GM21737 (cell line): ENCODE results near the gene MED23.
"Not testable (repeated sequence)": the region's sequence is repeated elsewhere in the genome, so short reads cannot be mapped to it uniquely, and the experiment has no call there.

Experiments
- ATAC-seq: cut with Tn5 transposase; IDR thresholded peaks from one replicate; pipeline ENCODE4 v1.9.1; 2021; ENCODE audit warnings: mild to moderate bottlenecking, moderate library complexity; ENCODE audit not compliant: unreplicated experiment

Gene MED23

DNA sequence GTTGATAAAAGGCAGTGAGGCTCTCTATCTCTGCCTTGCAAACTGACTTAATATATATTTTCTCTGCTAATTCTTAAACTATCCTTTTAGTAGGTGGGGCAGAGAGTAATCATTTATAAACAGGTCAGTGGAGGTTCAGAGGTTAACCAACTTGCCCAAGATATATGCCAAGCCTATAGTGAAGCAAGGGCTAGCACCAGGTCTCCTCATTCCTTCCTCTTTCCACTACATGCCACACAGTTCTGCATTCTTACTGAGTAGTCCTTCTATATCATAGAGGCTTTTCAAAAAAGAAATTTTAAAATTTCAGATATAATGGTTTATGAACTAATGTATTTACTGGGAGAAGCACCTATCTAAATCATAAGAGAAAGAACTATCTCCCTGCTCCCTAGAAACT, 46.5 kb downstream of the MED23 start:
- no peak for ATAC-seq

GRCh38 chr6:131575834-131576478, 52.1 kb downstream of the MED23 start:
- no peak for ATAC-seq

DNA sequence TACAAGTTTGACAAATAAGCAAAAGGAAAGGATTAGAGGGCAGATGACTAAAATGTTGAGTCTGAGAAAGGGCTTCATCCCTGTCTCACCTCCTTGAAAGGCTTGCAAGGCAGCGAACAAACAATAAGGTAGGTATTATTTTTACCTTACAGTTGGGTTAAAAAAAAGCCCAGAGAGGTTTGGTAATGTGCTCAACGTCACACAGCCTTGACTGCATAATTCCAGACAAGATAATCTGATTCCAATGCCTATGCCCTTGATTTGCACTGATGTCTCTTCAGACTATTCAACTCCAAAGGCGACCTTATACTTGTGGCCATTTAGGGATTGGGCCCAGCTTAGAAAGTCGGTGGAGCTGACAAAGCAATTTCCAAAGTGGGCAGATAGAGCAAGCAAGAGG, 53.4 kb downstream of the MED23 start:
- ATAC-seq = no peak

- ATAC-seq = no peak
Observed at GRCh38 chr6:131574133-131574532, 53.9 kb downstream of the MED23 start.

DNA sequence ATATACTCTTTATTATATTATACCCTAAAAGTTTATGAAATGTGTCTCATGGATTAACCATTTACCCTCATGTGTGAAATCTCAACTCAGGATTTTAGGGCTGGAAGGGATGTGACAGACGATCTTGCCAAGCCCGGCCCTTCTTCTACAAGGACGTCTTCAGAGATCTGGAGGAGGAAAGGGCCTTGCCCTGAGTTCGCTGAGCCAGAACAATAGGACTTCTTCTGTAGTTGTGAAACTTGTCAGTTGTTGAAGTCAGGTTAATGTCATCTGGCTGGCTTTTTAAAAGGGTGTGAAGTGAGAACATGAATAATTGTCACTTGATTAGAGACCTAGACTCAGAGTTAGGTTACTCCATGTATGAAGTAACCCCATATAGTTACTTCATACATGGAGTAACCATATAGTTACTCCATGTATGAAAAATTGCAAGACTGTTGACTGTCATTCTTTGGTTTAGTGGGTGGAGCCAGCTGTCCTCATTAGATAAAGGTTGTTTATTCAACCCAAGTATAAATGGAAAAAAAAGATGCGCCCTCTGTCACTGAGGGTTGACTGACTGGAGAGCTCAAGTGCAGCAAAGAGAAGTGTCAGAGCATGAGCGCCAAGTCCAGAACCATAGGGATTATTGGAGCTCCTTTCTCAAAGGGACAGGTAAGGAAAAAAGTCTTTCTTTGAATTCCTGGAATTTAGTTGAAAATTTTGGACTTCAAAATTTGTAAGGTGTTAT, 55.2 kb downstream of the MED23 start, which contains the start of gene ARG1:
Gene ARG1, plus strand, starts transcription at position 541 of the 730 bp plus-strand sequence. Its CDS starts 57 bp downstream, at position 598.
- ATAC-seq = no peak

GRCh38 chr6:131568726-131569125, 59.3 kb downstream of the MED23 start:
- no peak for ATAC-seq

DNA sequence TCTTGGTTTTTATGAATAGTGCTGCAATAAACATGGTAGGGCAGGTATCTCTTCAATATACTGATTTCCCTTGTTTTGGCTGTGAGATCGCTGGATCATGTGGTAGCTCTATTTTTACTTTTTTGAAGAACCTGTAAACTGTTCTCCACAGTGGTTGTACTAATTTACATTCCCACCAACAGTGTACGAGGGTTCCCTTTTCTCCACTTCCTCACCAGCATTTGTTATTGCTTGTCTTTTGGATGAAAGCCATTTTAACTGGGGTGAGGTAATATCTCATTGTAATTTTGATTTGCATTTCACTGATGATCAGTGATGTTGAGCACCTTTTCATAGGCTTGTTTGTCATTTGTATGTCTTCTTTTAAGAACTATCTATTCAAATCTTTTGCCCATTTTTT, 63.0 kb downstream of the MED23 start:
- no peak for ATAC-seq

DNA sequence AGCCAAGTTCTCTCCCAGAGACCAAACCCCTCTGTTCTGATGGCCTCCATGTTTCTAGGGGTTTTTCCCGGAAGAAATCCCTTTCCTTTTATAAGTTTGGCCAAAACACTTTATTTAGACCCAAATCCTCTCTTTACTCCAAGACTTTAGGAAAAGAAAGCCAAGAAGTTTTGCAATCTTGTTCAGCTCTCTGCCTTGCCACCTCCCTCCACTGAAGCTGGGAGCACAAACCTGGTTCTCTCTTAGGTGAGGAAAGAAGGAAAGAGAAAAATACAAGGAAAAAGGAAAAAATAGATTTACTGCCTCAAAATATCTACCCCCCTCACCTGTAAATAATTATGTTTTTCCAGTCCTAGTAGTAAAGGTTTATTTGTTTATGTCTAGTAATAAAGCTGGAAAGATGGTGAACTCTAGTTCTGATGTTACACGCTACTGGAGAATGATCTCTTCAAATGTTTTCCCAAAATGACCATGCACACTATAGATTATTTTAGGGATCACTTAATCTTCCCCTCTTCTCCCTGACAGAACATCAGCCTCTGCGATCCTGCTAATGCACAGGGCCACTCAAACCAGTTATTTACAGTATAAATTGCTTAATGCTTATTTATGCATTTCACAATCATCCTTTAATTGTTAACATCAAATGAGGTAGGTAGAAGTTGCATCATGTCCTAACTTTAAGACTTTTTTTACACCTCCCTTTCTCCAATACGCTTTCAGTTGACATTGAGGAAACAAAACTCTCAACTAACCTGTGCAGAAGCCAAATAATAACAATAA, 65.9 kb downstream of the MED23 start:
- no peak for ATAC-seq

- ATAC-seq = no peak
Observed at GRCh38 chr6:131558922-131559321, 69.1 kb downstream of the MED23 start.

- no peak for ATAC-seq
Observed at GRCh38 chr6:131555992-131556391, 72.0 kb downstream of the MED23 start.

GRCh38 chr6:131552572-131552971, 75.5 kb downstream of the MED23 start:
- ATAC-seq = no peak

DNA sequence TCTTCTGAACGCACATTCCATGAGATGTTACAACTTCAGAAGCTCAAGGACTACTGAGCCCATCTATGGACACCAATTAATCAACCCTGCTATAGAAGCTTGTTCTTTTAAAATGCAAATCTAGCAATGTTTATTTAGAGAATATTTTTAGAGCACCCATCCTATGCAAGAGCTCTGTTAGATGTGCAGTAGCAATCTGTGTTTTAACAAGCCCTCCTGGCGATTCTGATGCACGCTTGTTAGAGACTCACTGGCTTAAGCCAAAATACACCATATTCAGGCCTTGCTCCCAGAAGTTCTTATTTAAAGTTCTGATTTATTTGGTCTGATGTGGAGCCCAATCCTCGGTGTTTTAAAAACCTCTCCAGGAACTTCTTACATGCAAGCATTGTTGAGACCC, 76.1 kb downstream of the MED23 start:
- ATAC-seq = no peak

DNA sequence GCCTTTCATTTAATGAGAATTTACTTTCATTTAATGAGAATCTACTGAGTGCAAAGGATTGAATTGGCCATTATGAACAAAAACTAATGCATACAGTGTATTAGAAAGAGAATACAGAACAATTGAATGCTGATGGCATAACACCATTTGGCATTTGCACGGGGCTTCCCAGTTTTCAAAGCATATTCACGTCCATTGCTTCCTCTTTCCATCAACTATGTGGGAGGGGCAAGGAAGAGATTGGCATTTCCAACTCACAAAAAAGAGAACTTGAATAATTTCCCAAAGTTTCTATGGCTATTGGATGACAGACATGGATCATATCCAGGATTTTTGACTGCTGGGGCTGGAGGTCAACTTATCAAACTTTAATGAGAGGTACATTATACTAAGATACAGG, 78.2 kb downstream of the MED23 start:
- no peak for ATAC-seq

DNA sequence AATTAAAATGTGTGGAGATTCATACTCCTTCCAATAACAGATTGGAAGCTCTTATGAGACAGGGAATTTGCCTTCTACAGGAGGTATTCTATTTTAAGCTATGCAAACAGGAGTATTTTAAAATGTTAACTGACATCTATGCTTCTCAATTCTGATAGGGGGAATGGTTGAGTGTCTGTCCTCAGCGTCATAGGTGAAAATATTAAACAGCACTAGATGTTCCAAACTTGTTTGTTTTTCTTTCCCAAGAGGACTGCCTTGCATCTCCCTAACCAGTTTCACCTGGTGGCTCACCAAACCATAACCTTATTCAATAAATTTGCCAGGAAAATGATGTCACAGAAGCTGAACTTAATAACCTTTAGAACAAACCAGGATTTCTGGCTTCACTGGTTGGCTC, 79.6 kb downstream of the MED23 start:
- no peak for ATAC-seq

GRCh38 chr6:131547488-131547887, 80.6 kb downstream of the MED23 start:
- ATAC-seq = no peak

GRCh38 chr6:131545317-131545716, 82.7 kb downstream of the MED23 start:
- ATAC-seq = no peak

- not testable (repeated sequence) for ATAC-seq
Observed at GRCh38 chr6:131538615-131539014, 89.4 kb downstream of the MED23 start.

DNA sequence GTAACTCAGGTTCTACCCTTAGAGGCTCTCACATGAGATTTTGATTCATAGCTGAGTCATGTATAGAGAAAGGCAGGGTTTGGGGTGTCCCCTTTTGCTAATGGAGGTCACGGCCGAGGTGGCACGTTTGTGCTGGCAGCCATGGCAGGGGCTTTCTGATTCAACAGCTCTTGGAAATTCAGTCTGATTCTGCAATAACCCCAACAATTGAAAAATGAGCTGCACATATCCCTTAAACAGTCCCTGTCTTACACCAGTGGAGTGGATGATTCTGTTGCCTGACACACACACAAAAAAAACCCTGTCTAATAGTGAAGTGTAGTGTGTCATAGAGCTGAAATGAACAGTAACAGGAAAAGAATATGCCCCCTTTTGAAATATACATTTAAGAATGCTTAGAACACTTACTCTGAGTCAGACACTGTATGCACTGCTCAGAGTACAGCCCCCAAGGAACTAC, 95.4 kb downstream of the MED23 start:
- peak; percentile 84 for ATAC-seq

DNA sequence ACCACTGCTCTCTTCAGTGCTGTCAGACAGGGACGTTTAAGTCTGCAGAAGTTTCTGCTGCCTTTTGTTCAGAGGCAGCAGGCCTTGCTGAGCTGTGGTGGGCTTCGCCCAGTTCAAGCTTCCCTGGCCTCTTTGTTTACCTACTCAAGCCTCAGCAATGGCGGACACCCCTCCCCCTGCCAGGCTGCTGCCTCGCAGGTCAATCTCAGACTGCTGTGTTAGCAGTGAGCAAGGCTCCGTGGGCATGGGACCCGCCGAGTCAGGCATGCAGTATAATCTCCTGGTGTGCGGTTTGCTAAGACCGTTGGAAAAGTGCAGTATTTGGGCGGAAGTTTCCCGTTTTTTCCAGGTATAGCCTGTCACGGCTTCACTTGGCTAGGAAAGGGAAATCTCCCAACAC, 96.4 kb downstream of the MED23 start:
- ATAC-seq = not testable (repeated sequence)

DNA sequence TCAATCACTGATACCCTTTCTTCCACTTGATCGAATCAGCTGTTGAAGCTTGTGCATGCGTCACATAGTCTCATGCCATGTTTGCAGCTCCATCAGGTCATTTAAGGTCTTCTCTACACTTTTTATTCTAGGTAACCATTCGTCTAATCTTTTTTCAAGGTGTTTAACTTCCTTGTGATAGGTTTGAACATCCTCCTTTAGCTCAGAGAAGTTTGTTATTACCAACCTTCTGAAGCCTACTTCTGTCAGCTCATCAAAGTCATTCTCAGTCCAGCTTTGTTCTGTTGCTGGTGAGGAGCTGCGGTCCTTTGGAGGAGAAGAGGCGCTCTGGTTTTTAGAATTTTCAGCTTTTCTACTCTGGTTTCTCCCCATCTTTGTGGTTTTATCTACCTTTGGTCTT, 97.1 kb downstream of the MED23 start:
- not testable (repeated sequence) for ATAC-seq

- no peak for ATAC-seq
Observed at GRCh38 chr6:131524695-131525336, 103.2 kb downstream of the MED23 start.
